SK-N-MC (cell line): Measurements from ENCODE around the gene RELN.

Experiments
- EZH2 ChIP-seq: fragments of 200-600 bp; sonication (generic); IDR thresholded peaks from one replicate; pipeline ENCODE4 v1.6.1; 2017; ENCODE audit warnings: antibody characterized with exemption
- FOXP2 ChIP-seq: optimal IDR thresholded peaks from 2 replicates; pipeline ENCODE3; 2011; ENCODE audit warnings: mild to moderate bottlenecking, moderate library complexity; ENCODE audit not compliant: insufficient read depth; ENCODE audit errors: extremely low read length, control extremely low read depth
- POLR2AphosphoS5 ChIP-seq: IDR thresholded peaks from 2 replicates; pipeline ENCODE4 v1.6.1; 2012; ENCODE audit warnings: mild to moderate bottlenecking, low read depth, low read length, borderline replicate concordance

DNA sequence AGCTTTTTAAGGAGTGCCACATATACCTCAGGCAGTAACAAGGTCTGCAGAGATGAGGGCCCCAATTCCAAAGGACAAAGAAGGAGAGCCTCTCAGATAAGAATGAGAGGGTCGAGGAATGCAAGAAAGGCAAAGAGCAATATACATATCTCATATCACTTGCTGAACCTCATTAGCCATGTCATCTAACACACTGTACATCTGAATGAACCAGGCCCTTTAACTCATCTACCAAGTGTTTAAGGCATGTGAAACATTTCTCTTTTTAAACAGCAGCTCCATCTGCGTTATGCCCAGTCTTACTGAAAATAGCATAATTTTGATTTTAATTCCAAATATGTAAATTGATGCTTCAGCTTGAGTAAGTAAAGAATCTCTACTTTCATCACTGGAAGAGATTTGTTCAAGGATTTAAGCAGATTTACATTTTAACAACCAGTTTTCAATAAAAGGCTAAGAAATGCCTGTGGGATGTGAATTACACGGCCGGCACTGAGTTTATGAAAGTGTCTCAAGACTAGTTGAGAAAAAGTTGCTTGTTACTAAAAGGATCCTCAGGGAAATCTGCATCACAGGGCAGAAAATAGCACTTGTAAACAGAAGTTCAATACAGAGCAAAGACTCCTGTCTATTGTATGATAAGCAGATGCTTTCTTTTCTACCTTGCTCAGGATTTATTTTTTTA is 419.7 kb downstream of the RELN start:
- TF ChIP-seq POLR2AphosphoS5: no peak
- TF ChIP-seq EZH2: no peak
- no peak for TF ChIP-seq FOXP2
